Loucy (cell line): ENCODE results near the gene PVALB.

Experiments
- H2AFZ ChIP-seq: fragments of 200-600 bp; sonication (generic); 2 replicates; pipeline ENCODE4 v1.6.0; 2016; ENCODE audit warnings: antibody characterized with exemption, mild to moderate bottlenecking, low read length, moderate library complexity
- H3F3A ChIP-seq: fragments of 200-600 bp; 2 replicates; pipeline ENCODE4 v1.6.0; 2016; ENCODE audit warnings: antibody characterized with exemption, low read depth, mild to moderate bottlenecking
- H3K27me3 ChIP-seq: fragments of 200-600 bp; sonication (generic); 2 replicates; pipeline ENCODE4 v1.6.1; 2014; ENCODE audit warnings: low read length, mild to moderate bottlenecking; ENCODE audit not compliant: insufficient read depth, poor library complexity, severe bottlenecking
- H3K36me3 ChIP-seq: fragments of 200-600 bp; sonication (generic); 2 replicates; pipeline ENCODE4 v1.6.1; 2016; ENCODE audit warnings: low read length; ENCODE audit not compliant: insufficient read depth
- H3K4me1 ChIP-seq: fragments of 200-600 bp; sonication (generic); 2 replicates; pipeline ENCODE4 v1.5.1; 2014; ENCODE audit warnings: low read length, mild to moderate bottlenecking; ENCODE audit not compliant: insufficient read depth, poor library complexity, severe bottlenecking
- H3K4me2 ChIP-seq: fragments of 200-600 bp; sonication (generic); 2 replicates; pipeline ENCODE4 v1.6.0; 2014; ENCODE audit warnings: antibody characterized with exemption, low read length, low read depth, mild to moderate bottlenecking; ENCODE audit not compliant: poor library complexity, severe bottlenecking
- H3K4me3 ChIP-seq: fragments of 200-600 bp; sonication (generic); 2 replicates; pipeline ENCODE4 v1.5.1; 2014; ENCODE audit warnings: low read length, mild to moderate bottlenecking, mixed read lengths; ENCODE audit not compliant: poor library complexity, severe bottlenecking
- H3K79me2 ChIP-seq: fragments of 200-600 bp; sonication (generic); 2 replicates; pipeline ENCODE4 v1.6.1; 2014; ENCODE audit warnings: low read length; ENCODE audit not compliant: insufficient read depth
- H3K9ac ChIP-seq: fragments of 200-600 bp; sonication (generic); 2 replicates; pipeline ENCODE4 v1.6.0; 2014; ENCODE audit warnings: mild to moderate bottlenecking, low read depth, low read length, moderate library complexity; ENCODE audit not compliant: poor library complexity, severe bottlenecking
- H3K9me2 ChIP-seq: fragments of 200-600 bp; sonication (generic); replicated peaks from 2 replicates; pipeline ENCODE4 v1.6.1; 2016; ENCODE audit warnings: low read depth, low read length, mixed read lengths
- H3K9me3 ChIP-seq: fragments of 200-600 bp; sonication (generic); 2 replicates; pipeline ENCODE4 v1.6.1; 2014; ENCODE audit warnings: mild to moderate bottlenecking, antibody characterized with exemption, low read length, low read depth; ENCODE audit not compliant: insufficient read depth
- H4K20me1 ChIP-seq: fragments of 200-600 bp; sonication (generic); 2 replicates; pipeline ENCODE4 v1.6.0; 2014; ENCODE audit warnings: antibody characterized with exemption, low read length, mild to moderate bottlenecking; ENCODE audit not compliant: insufficient read depth, poor library complexity, severe bottlenecking
- CTCF ChIP-seq: fragments of 200-600 bp; sonication (generic); conservative IDR thresholded peaks from 2 replicates; pipeline ENCODE4 v1.5.1; 2014; ENCODE audit warnings: mild to moderate bottlenecking, antibody characterized with exemption, low read length
- EZH2phosphoT487 ChIP-seq: fragments of 200-600 bp; IDR thresholded peaks from 2 replicates; pipeline ENCODE4 v1.6.1; 2018; ENCODE audit warnings: antibody characterized with exemption, mild to moderate bottlenecking, moderate library complexity, borderline replicate concordance

PVALB gene

GRCh38 chr22:36863979-36864378 lies 47.1 kb upstream of the PVALB start:
- Histone ChIP-seq H3K4me1 (no peaks in the 10 kb centered on the region), H3K79me2 (no peaks in the 10 kb centered on the region), H3K4me2 (no peak overlapping the region), H3K27me3 (no peaks in the 10 kb centered on the region), H4K20me1 (no peaks in the 10 kb centered on the region), H3K4me3 (no peak overlapping the region), H3K9ac (no peak overlapping the region), H3K9me3 (no peaks in the 10 kb centered on the region), H3K9me2 (no peaks in the 10 kb centered on the region), H3F3A (no peaks in the 10 kb centered on the region), H2AFZ (no peak overlapping the region), H3K36me3 (no peaks in the 10 kb centered on the region)
- TF ChIP-seq CTCF (no peak), EZH2phosphoT487 (no peak)

- no peaks in the 10 kb centered on the region for H3F3A ChIP-seq
- no peak overlapping the region for H3K4me2 ChIP-seq
- no peak overlapping the region for H2AFZ ChIP-seq
- H3K79me2 ChIP-seq: no peaks in the 10 kb centered on the region
- no peaks in the 10 kb centered on the region for H3K27me3 ChIP-seq
- no peaks in the 10 kb centered on the region for H3K9me3 ChIP-seq
- no peak for TF ChIP-seq CTCF
- TF ChIP-seq EZH2phosphoT487: no peak
- H3K36me3 ChIP-seq: no peaks in the 10 kb centered on the region
- no peak overlapping the region for H3K4me3 ChIP-seq
- H3K9me2 ChIP-seq: no peaks in the 10 kb centered on the region
- no peaks in the 10 kb centered on the region for H4K20me1 ChIP-seq
- no peaks in the 10 kb centered on the region for H3K4me1 ChIP-seq
- no peak overlapping the region for H3K9ac ChIP-seq
Measured at GRCh38 chr22:36863281-36863680, 46.4 kb upstream of the PVALB start.

DNA sequence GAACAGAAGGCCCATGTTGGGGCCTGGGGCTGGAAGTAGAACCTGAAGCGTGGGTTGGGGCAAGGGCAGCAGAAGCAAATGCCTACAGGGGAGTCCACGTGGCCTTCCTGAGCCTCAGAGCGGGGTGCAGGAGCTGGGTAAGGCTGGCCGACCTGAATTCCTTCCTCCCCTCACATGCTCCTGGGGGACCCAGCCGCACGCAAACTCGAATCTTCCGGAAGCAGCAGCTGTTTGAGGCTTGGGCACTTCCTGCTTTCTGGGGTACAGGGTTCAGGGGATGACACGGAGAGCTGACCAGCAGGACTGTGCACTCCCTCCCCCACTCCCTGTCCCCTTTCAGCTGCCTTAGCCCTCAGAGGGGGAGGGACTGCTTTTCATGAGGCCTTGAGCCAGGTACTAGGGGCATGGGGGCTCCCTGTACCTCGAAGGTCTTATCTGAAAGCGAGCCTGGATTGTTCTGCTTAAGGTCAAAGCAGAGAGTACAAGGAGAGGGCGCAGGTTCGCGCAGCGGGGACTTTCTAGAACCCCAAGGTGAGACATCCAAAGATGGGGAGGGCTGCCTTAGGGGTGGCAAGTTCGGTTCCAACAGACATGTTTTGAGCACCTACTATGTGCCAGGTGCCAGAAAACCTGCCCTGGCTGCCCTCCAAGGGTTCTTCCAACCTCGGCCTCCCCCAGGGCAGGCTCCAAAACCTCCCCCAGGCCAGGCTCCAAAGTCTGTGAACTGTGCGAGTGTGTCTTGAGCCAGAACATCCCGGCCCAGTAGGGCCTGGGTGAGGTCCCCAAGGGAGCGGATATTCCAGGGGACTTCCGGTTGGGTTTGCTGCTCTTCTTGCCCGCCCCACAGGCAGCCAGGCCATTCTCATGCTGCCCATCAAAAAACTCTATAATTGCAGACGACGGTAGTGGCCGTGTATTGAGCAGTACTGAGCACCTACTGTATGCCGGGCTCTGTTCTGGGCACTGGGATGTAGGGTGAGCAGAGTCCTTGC lies 45.7 kb upstream of the PVALB start:
- no peak overlapping the region for H3K4me2 ChIP-seq
- H4K20me1 ChIP-seq: no peaks in the 10 kb centered on the region
- no peaks in the 10 kb centered on the region for H3K9me2 ChIP-seq
- H3K4me1 ChIP-seq: no peaks in the 10 kb centered on the region
- H3K9me3 ChIP-seq: no peaks in the 10 kb centered on the region
- H3K4me3 ChIP-seq: no peak overlapping the region
- no peaks in the 10 kb centered on the region for H3K27me3 ChIP-seq
- TF ChIP-seq CTCF: no peak
- no peak for TF ChIP-seq EZH2phosphoT487
- no peak overlapping the region for H2AFZ ChIP-seq
- H3K79me2 ChIP-seq: no peaks in the 10 kb centered on the region
- H3F3A ChIP-seq: no peaks in the 10 kb centered on the region
- no peaks in the 10 kb centered on the region for H3K36me3 ChIP-seq
- no peak overlapping the region for H3K9ac ChIP-seq
